Lower lobe of right lung (tissue), 2 donors: ENCODE measurements around the gene COLQ. TPM values are rescaled to one million over a fixed set of nuclear protein-coding genes. Genes with fewer than 3 reads are reported as not detected.

Experiments used
- ATAC-seq, 2 donors: fragments of 200-7000 bp; cut with Tn5 transposase; one replicate each; pipeline ENCODE4 v1.9.1; 2020 to 2022; ENCODE audit warnings: mild to moderate bottlenecking in 2 of 2, moderate library complexity in 2 of 2
- DNase-seq: peaks from one replicate; pipeline ENCODE4 v3.0.0-alpha.2; 2020
- H3K27ac ChIP-seq: fragments of 200-600 bp; one replicate; pipeline ENCODE4 v1.8.0; 2022
- H3K27me3 ChIP-seq: fragments of 200-600 bp; one replicate; pipeline ENCODE4 v1.8.0; 2022; ENCODE audit warnings: low read depth
- H3K36me3 ChIP-seq: fragments of 200-600 bp; one replicate; pipeline ENCODE4 v1.8.0; 2022; ENCODE audit warnings: mild to moderate bottlenecking
- H3K4me1 ChIP-seq: fragments of 200-600 bp; one replicate; pipeline ENCODE4 v1.8.0; 2022
- H3K4me3 ChIP-seq: fragments of 200-600 bp; one replicate; pipeline ENCODE4 v1.8.0; 2022; ENCODE audit warnings: mild to moderate bottlenecking
- H3K9me3 ChIP-seq: fragments of 200-600 bp; one replicate; pipeline ENCODE4 v1.8.0; 2022
- CTCF ChIP-seq: fragments of 200-600 bp; IDR thresholded peaks from one replicate; pipeline ENCODE4 v1.8.0; 2022; ENCODE audit warnings: antibody characterized with exemption, mild to moderate bottlenecking
- intact Hi-C: fragments of 100-400 bp; cut with DNase I; formaldehyde crosslinking; loops from one replicate; pipeline ENCODE4 v1.11.0; 2022
- total RNA-seq: library from RNA; stranded (reverse); fragmentation: NEBNext Ultra II Directional; extraction: Animal tissue kit (Norgen Biotek cat#: 25700); gene quantifications from one replicate; pipeline ENCODE4 v1.2.1, GENCODE V29; 2021
- donor health status: DM: no; HTN: yes; CAD: no; lungs with severe emphysema.

COLQ gene
- total RNA-seq, 1 donor from 2014 or later: 2.0 TPM

DNA sequence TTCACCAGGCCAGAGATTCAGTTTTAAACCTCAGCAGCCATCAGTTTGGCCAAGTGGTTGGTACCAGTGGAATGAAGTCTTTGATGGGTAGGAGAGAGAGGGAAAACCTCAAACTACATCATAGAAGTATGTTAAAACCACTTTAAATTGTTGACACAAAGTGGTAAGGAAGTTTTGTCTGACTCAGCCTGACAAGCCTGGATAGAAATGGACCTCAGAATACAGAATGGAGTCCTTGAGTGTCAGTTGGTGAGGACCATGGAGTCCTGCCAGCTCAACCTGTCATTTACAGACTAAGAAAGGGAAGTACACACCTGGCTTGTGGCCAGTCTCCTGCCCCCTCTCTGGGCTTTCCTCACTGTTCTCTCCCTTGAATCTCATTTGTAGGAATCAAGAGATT lies 82.0 kb downstream of the COLQ start:
- no peak overlapping the region for H3K4me3 ChIP-seq
- intact Hi-C loops: no loop called here
- peaks cover 6% of the 10 kb centered on the region for H3K4me1 ChIP-seq
- no peak for DNase-seq
- peaks cover 88% of the 10 kb centered on the region for H3K36me3 ChIP-seq
- no peaks in the 10 kb centered on the region for H3K9me3 ChIP-seq
- TF ChIP-seq CTCF: no peak
- H3K27me3 ChIP-seq: no peaks in the 10 kb centered on the region
- ATAC-seq: peak; percentile 37 to 45
- no peak overlapping the region for H3K27ac ChIP-seq

- Histone ChIP-seq H3K36me3 (peaks cover 88% of the 10 kb centered on the region), H3K4me1 (peaks cover 6% of the 10 kb centered on the region), H3K9me3 (no peaks in the 10 kb centered on the region), H3K4me3 (no peak overlapping the region), H3K27me3 (no peaks in the 10 kb centered on the region), H3K27ac (no peak overlapping the region)
- intact Hi-C loops: no loop called here
- no peak for DNase-seq
- TF ChIP-seq CTCF: no peak
- ATAC-seq: no peak
Observed at GRCh38 chr3:15438983-15439382, 82.5 kb downstream of the COLQ start.

DNA sequence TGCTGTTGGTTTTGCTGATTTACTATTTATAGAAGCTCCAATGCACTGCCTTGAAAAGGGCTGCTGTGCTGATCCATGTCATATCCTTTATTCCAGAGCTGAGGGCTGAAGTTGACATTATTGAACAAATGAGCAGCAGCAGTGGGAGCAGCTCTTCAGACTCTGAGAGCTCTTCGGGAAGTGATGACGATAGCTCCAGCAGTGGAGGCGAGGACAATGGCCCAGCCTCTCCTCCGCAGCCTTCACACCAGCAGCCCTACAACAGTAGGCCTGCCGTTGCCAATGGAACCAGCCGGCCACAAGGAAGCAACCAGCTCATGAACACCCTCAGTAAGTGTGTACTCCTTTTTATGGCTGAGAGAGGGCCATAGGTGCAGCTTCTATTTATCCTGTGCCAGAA lies 85.3 kb downstream of the COLQ start:
- Histone ChIP-seq H3K27ac (no peak overlapping the region), H3K4me3 (no peak overlapping the region), H3K4me1 (peaks cover 6% of the 10 kb centered on the region), H3K36me3 (peaks cover 100% of the 10 kb centered on the region), H3K27me3 (no peaks in the 10 kb centered on the region), H3K9me3 (no peaks in the 10 kb centered on the region)
- intact Hi-C loops: no loop called here
- DNase-seq (no peak), ATAC-seq (no peak)
- TF ChIP-seq CTCF: no peak

DNA sequence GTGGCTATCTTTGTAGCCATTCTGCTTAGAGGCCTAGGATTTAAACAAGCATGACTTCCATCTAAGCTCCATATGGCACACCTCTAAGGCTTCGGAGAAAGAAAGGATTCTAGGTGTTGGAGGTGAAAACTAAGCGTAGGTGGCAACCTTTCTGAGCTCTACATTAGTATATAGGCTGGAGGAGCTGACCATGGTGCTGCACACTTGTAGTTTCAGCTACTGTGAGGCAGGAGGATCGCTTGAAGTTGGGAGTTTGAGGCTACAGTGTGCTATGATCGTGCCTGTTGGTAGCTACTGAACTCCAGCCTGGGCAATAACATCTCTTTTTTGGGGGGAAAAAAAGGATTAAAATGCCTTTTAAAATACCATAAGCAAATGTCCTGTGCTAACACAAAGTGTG lies 86.8 kb downstream of the COLQ start:
- Histone ChIP-seq H3K4me3 (no peak overlapping the region), H3K36me3 (peaks cover 95% of the 10 kb centered on the region), H3K27ac (no peak overlapping the region), H3K4me1 (peaks cover 6% of the 10 kb centered on the region), H3K27me3 (no peaks in the 10 kb centered on the region), H3K9me3 (no peaks in the 10 kb centered on the region)
- ATAC-seq (no peak), DNase-seq (no peak)
- TF ChIP-seq CTCF: no peak
- intact Hi-C loops: no loop called here

GRCh38 chr3:15433531-15433930 lies 88.0 kb downstream of the COLQ start:
- peaks cover 82% of the 10 kb centered on the region for H3K36me3 ChIP-seq

More at GRCh38 chr3:15433531-15433930, 88.0 kb downstream of the COLQ start:
- intact Hi-C loops: no loop called here
- Histone ChIP-seq H3K27me3 (no peaks in the 10 kb centered on the region), H3K4me3 (no peak overlapping the region), H3K27ac (no peak overlapping the region), H3K4me1 (peaks cover 18% of the 10 kb centered on the region), H3K9me3 (no peaks in the 10 kb centered on the region)
- ATAC-seq: no peak
- DNase-seq: no peak
- no peak for TF ChIP-seq CTCF
